Heart left ventricle (tissue), 16 donors: ENCODE measurements around the gene GREB1. TPM values are rescaled to one million over a fixed set of nuclear protein-coding genes. Genes with fewer than 3 reads are reported as not detected.

Experiments
- ATAC-seq, 4 donors: fragments of 200-7000 bp; cut with Tn5 transposase; one replicate each; pipeline ENCODE4 v1.9.1; 2020 to 2022; ENCODE audit warnings: moderate library complexity in 4 of 4, mild to moderate bottlenecking in 3 of 4, moderate number of reproducible peaks in 1 of 4
- DNase-seq, 5 donors: peaks; one replicate each; pipeline ENCODE4 v3.0.0-alpha.2; 2020
- H3K27ac ChIP-seq, 12 donors: fragments of 200-600 bp; sonication (generic) in 4 of 12; one replicate each; pipeline versions ENCODE4 v1.5.0 to v1.8.0; 2016 to 2022; ENCODE audit warnings: mild to moderate bottlenecking in 2 of 12
- H3K27me3 ChIP-seq, 9 donors: fragments of 200-600 bp; sonication (generic) in 2 of 9; one replicate each; pipeline versions ENCODE4 v1.5.1 to v1.8.0; 2016 to 2022; ENCODE audit warnings: mild to moderate bottlenecking in 3 of 9
- H3K36me3 ChIP-seq, 9 donors: fragments of 200-600 bp; sonication (generic) in 2 of 9; one replicate each; pipeline versions ENCODE4 v1.5.0 to v1.8.0; 2018 to 2022; ENCODE audit warnings: mild to moderate bottlenecking in 2 of 9
- H3K4me1 ChIP-seq, 12 donors: fragments of 200-600 bp; sonication (generic) in 4 of 12; one replicate each; pipeline versions ENCODE4 v1.5.0 to v1.8.0; 2016 to 2022; ENCODE audit warnings: mild to moderate bottlenecking in 3 of 12
- H3K4me3 ChIP-seq, 12 donors: fragments of 200-600 bp; sonication (generic) in 4 of 12; one replicate each; pipeline versions ENCODE4 v1.5.0 to v1.8.0; 2017 to 2022; ENCODE audit warnings: mild to moderate bottlenecking in 9 of 12, moderate library complexity in 4 of 12
- H3K9me3 ChIP-seq, 12 donors: fragments of 200-600 bp; sonication (generic) in 4 of 12; one replicate each; pipeline versions ENCODE4 v1.5.0 to v1.8.0; 2016 to 2022; ENCODE audit warnings: mild to moderate bottlenecking in 1 of 12
- POLR2A ChIP-seq, 2 donors: fragments of 450-650 bp; IDR thresholded peaks; one replicate each; pipeline ENCODE4 v1.6.1; 2017; ENCODE audit warnings: antibody characterized with exemption in 2 of 2, mild to moderate bottlenecking in 2 of 2, moderate library complexity in 2 of 2
- WGBS, 4 donors: extraction: QIAGEN DNeasy Blood & Tissue Kit in 2 of 4; methylation state at CpG; one replicate each; pipeline versions ENCODE4 v1.1.5 to v1.1.7; 2013 to 2018; 5-methylcytosine and 5-hydroxymethylcytosine counted together
- intact Hi-C, 10 donors: fragments of 100-400 bp; cut with DNase I; formaldehyde crosslinking; loops; one replicate each; pipeline versions ENCODE4 v1.11.1 to v1.14.2; 2022
- polyA plus RNA-seq, 2 donors: library from polyadenylated mRNA; stranded (reverse); fragments of 200-250 nt; gene quantifications; one replicate each; pipeline ENCODE4 v1.2.3, GENCODE V29; 2013
- total RNA-seq, 9 donors: library from RNA; depleted of rRNA in 2 of 9; stranded (reverse); fragments of >200 nt in 2 of 9; fragmentation: NEBNext Ultra II Directional in 3 of 9; extraction: Animal tissue kit (Norgen Biotek cat#: 25700) in 3 of 9; gene quantifications; one replicate each; pipeline versions ENCODE4 v1.1.0 to v1.2.4, GENCODE V29; 2016 to 2023
- TF ChIP-seq, protein P1 (sequence below), 12 donors: fragments of 200-600 bp; sonication (generic) in 4 of 12; IDR thresholded peaks; one replicate each; pipeline versions ENCODE4 v1.5.0 to v1.8.0; 2018 to 2022; ENCODE audit warnings: antibody characterized with exemption in 12 of 12, mild to moderate bottlenecking in 5 of 12
- donor health status: ischemic (EF 13 %, LVEDD 7.1; RV severe dilation, severe dysfunction).
- donor health status: healthy with polysubstance abuse.
- donor health status: DM: no; HTN: yes; CAD: no.
- donor health status: DM: no; HTN: no; CAD: no.
- donor health status: ischemic (EF 25% LVEDD 6.9; RV normal size, moderate dysfunction).
- donor health status: ischemic (EF 25% LVEDD 5.7; RV mildly dilated, moderate dysfunction).
- donor health status: healthy.
- donor health status: DM: yes; HTN: yes; CAD: no.
- donor health status: ischemic (EF 35%, LVEDD 5.7; RV mildly dilated, moderate dysfunction).
- donor health status: nonischemic (EF 11% LVEDD 7.7; RV severe dilation, severe dysfunction).
- donor health status: DM: yes; HTN: yes; CAD: no.
- donor health status: PGD.
- donor health status: ischemic (EF 29% LVEDD 5.4; RV normal size, mild dysfunction).
- donor health status: nonischemic (EF 23%, LVEDD 6.1; RV moderate dilation, normal function).

The GREB1 gene
- total and polyA plus RNA-seq, 11 donors = 1.4 to 11.5 (median 5.6) TPM

DNA sequence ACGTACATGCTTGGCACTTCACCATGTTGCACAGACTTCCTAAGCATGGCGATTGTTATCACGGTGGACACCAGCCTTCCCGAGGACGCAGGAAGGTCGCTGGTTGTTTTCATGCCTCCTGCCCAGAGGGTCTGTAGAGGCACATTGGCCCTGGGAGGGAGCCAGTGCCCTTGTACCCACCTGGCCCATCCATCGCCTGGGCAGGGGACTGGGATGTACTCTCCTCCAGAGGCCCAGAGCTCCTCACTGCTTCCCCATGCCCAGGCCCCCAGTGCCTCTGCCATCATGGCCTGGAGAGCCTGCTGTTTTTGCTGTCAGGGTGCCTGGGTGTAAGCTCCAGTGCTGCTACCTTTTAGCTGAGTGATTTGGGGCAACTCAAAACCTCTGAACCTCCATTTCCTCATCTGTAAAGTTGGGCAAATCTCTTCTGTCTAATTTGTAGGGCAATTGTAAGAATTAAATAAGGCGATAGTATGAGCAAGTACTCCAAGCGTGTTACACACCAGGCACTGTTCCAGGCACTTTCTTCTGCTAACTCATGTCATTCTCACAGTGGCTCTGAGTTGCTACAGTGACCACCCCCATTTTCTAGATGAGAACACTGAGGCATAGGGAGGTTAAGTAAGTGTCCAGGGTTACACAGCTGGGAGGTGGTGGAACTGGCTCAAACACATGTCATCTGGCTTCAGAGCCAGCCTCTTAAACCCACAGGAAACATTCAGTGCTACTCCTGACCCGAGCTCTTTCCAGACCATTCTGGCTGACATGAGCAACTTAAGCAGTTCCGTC, 45.3 kb downstream of the GREB1 start:
- Histone ChIP-seq H3K27me3 (no peaks in the 10 kb centered on the region), H3K4me3 (no peak overlapping the region), H3K27ac (no peak overlapping the region), H3K9me3 (no peaks in the 10 kb centered on the region), H3K36me3 (peaks cover 0 to 2% (median 0%) of the 10 kb centered on the region in 9 donors), H3K4me1 (peaks cover 0 to 17% (median 6%) of the 10 kb centered on the region in 12 donors)
- DNase-seq (peak in 1 of 5 donors; percentile 4), ATAC-seq (no peak)
- no peak for TF ChIP-seq POLR2A (IDR thresholded peaks at IDR 0.05)
- TF ChIP-seq, protein P1, sequence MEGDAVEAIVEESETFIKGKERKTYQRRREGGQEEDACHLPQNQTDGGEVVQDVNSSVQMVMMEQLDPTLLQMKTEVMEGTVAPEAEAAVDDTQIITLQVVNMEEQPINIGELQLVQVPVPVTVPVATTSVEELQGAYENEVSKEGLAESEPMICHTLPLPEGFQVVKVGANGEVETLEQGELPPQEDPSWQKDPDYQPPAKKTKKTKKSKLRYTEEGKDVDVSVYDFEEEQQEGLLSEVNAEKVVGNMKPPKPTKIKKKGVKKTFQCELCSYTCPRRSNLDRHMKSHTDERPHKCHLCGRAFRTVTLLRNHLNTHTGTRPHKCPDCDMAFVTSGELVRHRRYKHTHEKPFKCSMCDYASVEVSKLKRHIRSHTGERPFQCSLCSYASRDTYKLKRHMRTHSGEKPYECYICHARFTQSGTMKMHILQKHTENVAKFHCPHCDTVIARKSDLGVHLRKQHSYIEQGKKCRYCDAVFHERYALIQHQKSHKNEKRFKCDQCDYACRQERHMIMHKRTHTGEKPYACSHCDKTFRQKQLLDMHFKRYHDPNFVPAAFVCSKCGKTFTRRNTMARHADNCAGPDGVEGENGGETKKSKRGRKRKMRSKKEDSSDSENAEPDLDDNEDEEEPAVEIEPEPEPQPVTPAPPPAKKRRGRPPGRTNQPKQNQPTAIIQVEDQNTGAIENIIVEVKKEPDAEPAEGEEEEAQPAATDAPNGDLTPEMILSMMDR (IDR thresholded peaks at IDR 0.05) = no peak
- 86 to 90% (median 87%) methylated on average over 4 to 11 of the region's 11 CpGs for WGBS, 4 donors
- intact Hi-C loops = no loop called here

DNA sequence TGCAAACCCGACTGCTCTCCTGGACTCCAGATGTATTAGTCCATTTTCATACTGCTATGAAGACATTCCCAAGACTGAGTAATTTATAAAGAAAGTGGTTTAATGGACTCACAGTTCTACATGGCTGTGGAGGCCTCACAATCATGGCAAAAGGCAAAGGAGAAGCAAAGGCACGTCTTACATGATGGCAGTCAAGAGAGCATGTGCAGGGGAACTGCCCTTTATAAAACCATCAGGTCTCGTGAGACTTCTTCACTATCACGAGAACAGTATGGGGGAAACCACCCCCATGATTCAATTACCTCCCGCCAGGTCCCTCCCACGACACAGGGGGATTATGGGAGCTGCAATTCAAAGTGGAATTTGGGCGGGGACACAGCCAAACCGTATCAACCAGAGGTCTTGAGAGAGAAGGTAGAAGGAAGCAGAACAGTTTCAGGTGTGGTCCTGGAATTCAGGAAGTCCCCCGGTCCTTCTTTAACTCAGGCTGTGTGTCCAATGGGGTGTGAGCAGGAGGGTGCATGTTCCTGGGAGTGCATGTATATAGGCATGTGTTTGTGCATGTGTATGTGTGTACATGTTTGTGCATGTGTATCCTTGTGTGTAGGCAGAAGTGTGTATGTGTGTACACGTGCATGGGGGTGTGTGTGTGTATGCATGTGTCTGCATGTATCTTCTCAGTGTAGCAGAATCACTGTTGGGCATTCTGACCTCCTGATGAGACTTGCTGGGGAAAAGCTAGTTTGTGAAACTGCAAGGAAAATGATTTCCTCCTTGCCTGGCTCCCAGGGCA, 46.2 kb downstream of the GREB1 start:
- DNase-seq (peak in 1 of 5 donors; percentile 10), ATAC-seq (no peak)
- peaks cover 0 to 2% (median 0%) of the 10 kb centered on the region in 9 donors for H3K36me3 ChIP-seq
- no peak overlapping the region for H3K27ac ChIP-seq
- H3K4me3 ChIP-seq = no peak overlapping the region
- intact Hi-C loops = loop anchor here (2.0 to 10.0 kb wide), 6 partner anchors 83 to 745 kb away; a partner anchor contains a TSS
- no peaks in the 10 kb centered on the region for H3K27me3 ChIP-seq
- H3K9me3 ChIP-seq = no peaks in the 10 kb centered on the region
- peaks cover 0 to 18% (median 6%) of the 10 kb centered on the region in 12 donors for H3K4me1 ChIP-seq
- no peak for TF ChIP-seq POLR2A (IDR thresholded peaks at IDR 0.05)
- TF ChIP-seq, protein P1 (IDR thresholded peaks at IDR 0.05) = no peak
- 73 to 84% (median 80%) methylated on average over 9 to 10 of the region's 10 CpGs for WGBS, 4 donors

DNA sequence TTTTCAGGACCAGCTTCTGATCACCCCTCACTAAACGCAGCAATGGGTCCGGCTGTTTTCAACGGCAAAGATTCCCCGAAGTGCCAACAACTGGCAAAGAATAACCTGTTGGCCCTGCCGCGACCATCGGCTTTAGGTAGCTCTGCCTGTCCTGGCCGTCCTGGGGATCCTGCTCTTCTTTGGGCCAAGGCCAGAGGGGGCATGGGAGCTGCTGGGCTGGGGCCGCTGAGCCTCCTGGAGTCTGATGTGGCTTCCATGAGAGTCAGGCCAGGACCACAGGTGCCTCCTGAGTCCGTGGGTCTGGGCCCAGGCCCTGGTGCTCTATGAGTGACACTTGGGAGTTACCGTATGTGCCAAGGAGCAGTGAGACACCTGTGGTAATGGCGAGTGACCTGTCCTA, 46.9 kb downstream of the GREB1 start:
- DNase-seq (peak in 1 of 5 donors; percentile 20), ATAC-seq (no peak)
- no peaks in the 10 kb centered on the region for H3K27me3 ChIP-seq
- TF ChIP-seq, protein P1 (IDR thresholded peaks at IDR 0.05) = no peak
- no peak for TF ChIP-seq POLR2A (IDR thresholded peaks at IDR 0.05)
- no peak overlapping the region for H3K27ac ChIP-seq
- intact Hi-C loops = loop anchor here (2.0 to 10.0 kb wide), 6 partner anchors 83 to 746 kb away; a partner anchor contains a TSS
- no peak overlapping the region for H3K4me3 ChIP-seq
- H3K9me3 ChIP-seq = no peaks in the 10 kb centered on the region
- peaks cover 0 to 18% (median 6%) of the 10 kb centered on the region in 12 donors for H3K4me1 ChIP-seq
- peaks cover 0 to 2% (median 0%) of the 10 kb centered on the region in 9 donors for H3K36me3 ChIP-seq
- WGBS, 4 donors = 92 to 95% (median 92%) methylated on average over 7 to 12 of the region's 12 CpGs
